Endodermal cell (in vitro differentiated cells): Measurements from ENCODE around the gene DHX30. TPM values are rescaled to one million over a fixed set of nuclear protein-coding genes. Genes with fewer than 3 reads are reported as not detected.

ENCODE experiments used
- DNase-seq: peaks from one replicate; pipeline ENCODE4 v3.0.0-alpha.2; 2017
- H3K27ac ChIP-seq: 2 replicates; pipeline ENCODE4 v1.5.1; 2013; ENCODE audit warnings: mild to moderate bottlenecking, low read depth, low read length, moderate library complexity
- H3K27me3 ChIP-seq: 2 replicates; pipeline ENCODE4 v1.6.1; 2013; ENCODE audit warnings: mild to moderate bottlenecking, low read length, moderate library complexity; ENCODE audit not compliant: insufficient read depth, control insufficient read depth, poor library complexity, severe bottlenecking
- H3K36me3 ChIP-seq: 2 replicates; pipeline ENCODE4 v1.7.0; 2013; ENCODE audit warnings: mild to moderate bottlenecking, low read length, moderate library complexity; ENCODE audit not compliant: control insufficient read depth, insufficient read depth
- H3K4me1 ChIP-seq: one replicate; pipeline ENCODE4 v1.7.0; 2013; ENCODE audit warnings: low read length; ENCODE audit not compliant: control insufficient read depth, insufficient read depth
- H3K4me3 ChIP-seq: 2 replicates; pipeline ENCODE4 v1.5.1; 2013; ENCODE audit warnings: mild to moderate bottlenecking, low read length, moderate library complexity
- H3K9ac ChIP-seq: 2 replicates; pipeline ENCODE4 v1.6.1; 2013; ENCODE audit warnings: mild to moderate bottlenecking, low read length, moderate library complexity; ENCODE audit not compliant: poor library complexity, severe bottlenecking; ENCODE audit errors: extremely low read depth
- H3K9me3 ChIP-seq: 2 replicates; pipeline ENCODE4 v1.6.1; 2013; ENCODE audit warnings: mild to moderate bottlenecking, low read length, moderate library complexity; ENCODE audit not compliant: control insufficient read depth
- H3K27ac Mint-ChIP-seq: 2 replicates; pipeline ENCODE4 v1.8.0; 2020; ENCODE audit warnings: mixed read lengths
- H3K27me3 Mint-ChIP-seq: 2 replicates; pipeline ENCODE4 v1.8.0; 2021; ENCODE audit warnings: mild to moderate bottlenecking, mixed read lengths; ENCODE audit not compliant: insufficient read depth
- H3K36me3 Mint-ChIP-seq: 2 replicates; pipeline ENCODE4 v1.8.0; 2020; ENCODE audit warnings: low read depth, mixed read lengths
- H3K4me1 Mint-ChIP-seq: 2 replicates; pipeline ENCODE4 v1.8.0; 2020; ENCODE audit warnings: mixed read lengths
- H3K4me3 Mint-ChIP-seq: 2 replicates; pipeline ENCODE4 v1.8.0; 2020; ENCODE audit warnings: mild to moderate bottlenecking, moderate library complexity, mixed read lengths
- H3K9me3 Mint-ChIP-seq: 2 replicates; pipeline ENCODE4 v1.8.0; 2020; ENCODE audit warnings: mild to moderate bottlenecking, mixed read lengths
- CTCF ChIP-seq: fragments of 200-600 bp; sonication (generic); conservative IDR thresholded peaks from 2 replicates; pipeline ENCODE4 v1.5.0; 2021; ENCODE audit warnings: antibody characterized with exemption, mild to moderate bottlenecking
- WGBS, 2 experiments: methylation state at CpG; one replicate each; pipeline versions ENCODE4 v1.1.5 to v1.1.7; 2013; ENCODE audit warnings: missing lambda C conversion rate in 2 of 2, mixed read lengths in 1 of 2; ENCODE audit not compliant: insufficient coverage in 1 of 2, insufficient read length in 1 of 2; 5-methylcytosine and 5-hydroxymethylcytosine counted together
- total RNA-seq, 2 donors: library from RNA; stranded (reverse); fragmentation: NEBNext Ultra II Directional in 1 of 2; extraction: Animal tissue kit (Norgen Biotek cat#: 25700) in 1 of 2; gene quantifications; 2 replicates in 1 of 2; 3 replicates in 1 of 2; pipeline ENCODE4 v1.2.1, GENCODE V29; 2021

Gene DHX30
- total RNA-seq, 2 donors from 2014 or later, result 104 to 113 TPM

GRCh38 chr3:47890126-47890827 lies 87.3 kb downstream of the DHX30 start:
- no peaks in the 10 kb centered on the region for H3K27me3 Mint-ChIP-seq
- Histone ChIP-seq H3K27ac (peak overlapping the region; percentile 99), H3K9me3 (peaks cover 12% of the 10 kb centered on the region), H3K4me1 (peaks cover 16% of the 10 kb centered on the region), H3K27me3 (no peaks in the 10 kb centered on the region), H3K9ac (peak overlapping the region; percentile 22), H3K4me3 (peak overlapping the region; percentile 57), H3K36me3 (peaks cover 70% of the 10 kb centered on the region)
- H3K4me3 Mint-ChIP-seq, result peak overlapping the region; percentile 7
- H3K4me1 Mint-ChIP-seq, result peaks cover 40% of the 10 kb centered on the region
- TF ChIP-seq CTCF, result no peak
- peak overlapping the region; percentile 67 for H3K27ac Mint-ChIP-seq
- WGBS, 2 experiments, result 60 to 62% methylated on average over 1 to 3 of the region's 3 CpGs
- peaks cover 2% of the 10 kb centered on the region for H3K9me3 Mint-ChIP-seq
- no peak for DNase-seq
- H3K36me3 Mint-ChIP-seq, result peaks cover 42% of the 10 kb centered on the region

- Mint-ChIP-seq H3K9me3 (peaks cover 2% of the 10 kb centered on the region), H3K27ac (peak overlapping the region; percentile 67), H3K36me3 (peaks cover 46% of the 10 kb centered on the region), H3K4me3 (no peak overlapping the region), H3K27me3 (no peaks in the 10 kb centered on the region), H3K4me1 (peaks cover 40% of the 10 kb centered on the region)
- no peak for TF ChIP-seq CTCF
- peak overlapping the region; percentile 99 for H3K27ac ChIP-seq
- H3K9me3 ChIP-seq, result peaks cover 12% of the 10 kb centered on the region
- H3K36me3 ChIP-seq, result peaks cover 71% of the 10 kb centered on the region
- no peaks in the 10 kb centered on the region for H3K27me3 ChIP-seq
- WGBS, 2 experiments, result 64 to 71% methylated on average over 8 to 10 of the region's 10 CpGs
- H3K9ac ChIP-seq, result no peak overlapping the region
- H3K4me3 ChIP-seq, result peak overlapping the region; percentile 3
- no peak for DNase-seq
- peaks cover 16% of the 10 kb centered on the region for H3K4me1 ChIP-seq
Observed at GRCh38 chr3:47890828-47891612, 88.1 kb downstream of the DHX30 start.

GRCh38 chr3:47891613-47892005 lies 88.7 kb downstream of the DHX30 start:
- peaks cover 40% of the 10 kb centered on the region for H3K4me1 Mint-ChIP-seq
- peaks cover 46% of the 10 kb centered on the region for H3K36me3 Mint-ChIP-seq
- H3K27me3 Mint-ChIP-seq, result no peaks in the 10 kb centered on the region
- no peak overlapping the region for H3K27ac Mint-ChIP-seq
- H3K4me3 ChIP-seq, result no peak overlapping the region
- peaks cover 70% of the 10 kb centered on the region for H3K36me3 ChIP-seq
- peaks cover 16% of the 10 kb centered on the region for H3K4me1 ChIP-seq
- H3K9me3 Mint-ChIP-seq, result peaks cover 2% of the 10 kb centered on the region
- no peak overlapping the region for H3K4me3 Mint-ChIP-seq
- no peak for TF ChIP-seq CTCF
- 80 to 95% methylated on average over 1 to 3 of the region's 3 CpGs for WGBS, 2 experiments
- no peak for DNase-seq
- H3K9me3 ChIP-seq, result peaks cover 12% of the 10 kb centered on the region
- H3K9ac ChIP-seq, result no peak overlapping the region
- no peaks in the 10 kb centered on the region for H3K27me3 ChIP-seq
- H3K27ac ChIP-seq, result peak overlapping the region; percentile 99
